Measurements from ENCODE around the gene UGT1A3. TPM values are rescaled to one million over a fixed set of nuclear protein-coding genes. Genes with fewer than 3 reads are reported as not detected.

The UGT1A3 gene
- total RNA-seq, 1 experiment from 2014 or later = not detected

GRCh38 chr2:233764264-233764663 is 35.4 kb downstream of the UGT1A3 start:
- DNase-seq (ENCODE audit: low spot score) = peak; percentile 21
- TF ChIP-seq EZH2 (IDR thresholded peaks at IDR 0.05; ENCODE audit: borderline replicate concordance, low read depth, low read length, poor library complexity, severe bottlenecking) = no peak
- TF ChIP-seq CTCF (conservative IDR thresholded peaks at IDR 0.05; ENCODE audit: low read depth, low read length) = no peak
- POLR2A ChIA-PET (ENCODE audit: low non-redundant PET) = no interaction called here
- Histone ChIP-seq H3K36me3 (ENCODE audit: insufficient read depth, low read length, poor library complexity, severe bottlenecking) (no peaks in the 10 kb centered on the region), H3K9me3 (ENCODE audit: low read depth, low read length, poor library complexity, severe bottlenecking) (no peaks in the 10 kb centered on the region), H3K4me1 (ENCODE audit: insufficient read depth, low read length, poor library complexity, severe bottlenecking) (no peaks in the 10 kb centered on the region), H3K27me3 (replicated peaks; ENCODE audit: insufficient read depth, low read depth, low read length, poor library complexity) (no peaks in the 10 kb centered on the region), H3K27ac (ENCODE audit: low read depth, low read length, poor library complexity, severe bottlenecking) (no peak overlapping the region), H3K4me3 (ENCODE audit: low read depth, low read length, poor library complexity, severe bottlenecking) (no peak overlapping the region)
- CTCF ChIA-PET = no interaction called here
- intact Hi-C loops (cut with micrococcal nuclease; ENCODE audit: unreplicated experiment) = no loop called here
- no TSS peak for BruUV-seq (replicated peaks)

- BruUV-seq (replicated peaks) = no TSS peak
- H3K36me3 ChIP-seq (ENCODE audit: insufficient read depth, low read length, poor library complexity, severe bottlenecking) = no peaks in the 10 kb centered on the region
- ChIA-PET POLR2A (ENCODE audit: low non-redundant PET) (no interaction called here), CTCF (no interaction called here)
- no peaks in the 10 kb centered on the region for H3K27me3 ChIP-seq (replicated peaks; ENCODE audit: insufficient read depth, low read depth, low read length, poor library complexity)
- H3K27ac ChIP-seq (ENCODE audit: low read depth, low read length, poor library complexity, severe bottlenecking) = no peak overlapping the region
- no peak for TF ChIP-seq CTCF (conservative IDR thresholded peaks at IDR 0.05; ENCODE audit: low read depth, low read length)
- no peak for TF ChIP-seq EZH2 (IDR thresholded peaks at IDR 0.05; ENCODE audit: borderline replicate concordance, low read depth, low read length, poor library complexity, severe bottlenecking)
- no peak for DNase-seq (ENCODE audit: low spot score)
- H3K4me3 ChIP-seq (ENCODE audit: low read depth, low read length, poor library complexity, severe bottlenecking) = no peak overlapping the region
- H3K9me3 ChIP-seq (ENCODE audit: low read depth, low read length, poor library complexity, severe bottlenecking) = no peaks in the 10 kb centered on the region
- H3K4me1 ChIP-seq (ENCODE audit: insufficient read depth, low read length, poor library complexity, severe bottlenecking) = no peaks in the 10 kb centered on the region
- intact Hi-C loops (cut with micrococcal nuclease; ENCODE audit: unreplicated experiment) = no loop called here
These were observed 35.9 kb downstream of the UGT1A3 start for GRCh38 chr2:233764761-233765160.

GRCh38 chr2:233766416-233766815 is 37.6 kb downstream of the UGT1A3 start:
- intact Hi-C loops (cut with micrococcal nuclease; ENCODE audit: unreplicated experiment) = no loop called here
- Histone ChIP-seq H3K27me3 (replicated peaks; ENCODE audit: insufficient read depth, low read depth, low read length, poor library complexity) (no peaks in the 10 kb centered on the region), H3K4me3 (ENCODE audit: low read depth, low read length, poor library complexity, severe bottlenecking) (no peak overlapping the region), H3K27ac (ENCODE audit: low read depth, low read length, poor library complexity, severe bottlenecking) (no peak overlapping the region), H3K9me3 (ENCODE audit: low read depth, low read length, poor library complexity, severe bottlenecking) (no peaks in the 10 kb centered on the region), H3K4me1 (ENCODE audit: insufficient read depth, low read length, poor library complexity, severe bottlenecking) (no peaks in the 10 kb centered on the region), H3K36me3 (ENCODE audit: insufficient read depth, low read length, poor library complexity, severe bottlenecking) (no peaks in the 10 kb centered on the region)
- no TSS peak for BruUV-seq (replicated peaks)
- TF ChIP-seq EZH2 (IDR thresholded peaks at IDR 0.05; ENCODE audit: borderline replicate concordance, low read depth, low read length, poor library complexity, severe bottlenecking) (no peak), CTCF (conservative IDR thresholded peaks at IDR 0.05; ENCODE audit: low read depth, low read length) (no peak)
- ChIA-PET CTCF (no interaction called here), POLR2A (ENCODE audit: low non-redundant PET) (no interaction called here)
- DNase-seq (ENCODE audit: low spot score) = no peak

All from A673 (cell line).